ENCODE measurements around the gene KIF18A.

Gene KIF18A

DNA sequence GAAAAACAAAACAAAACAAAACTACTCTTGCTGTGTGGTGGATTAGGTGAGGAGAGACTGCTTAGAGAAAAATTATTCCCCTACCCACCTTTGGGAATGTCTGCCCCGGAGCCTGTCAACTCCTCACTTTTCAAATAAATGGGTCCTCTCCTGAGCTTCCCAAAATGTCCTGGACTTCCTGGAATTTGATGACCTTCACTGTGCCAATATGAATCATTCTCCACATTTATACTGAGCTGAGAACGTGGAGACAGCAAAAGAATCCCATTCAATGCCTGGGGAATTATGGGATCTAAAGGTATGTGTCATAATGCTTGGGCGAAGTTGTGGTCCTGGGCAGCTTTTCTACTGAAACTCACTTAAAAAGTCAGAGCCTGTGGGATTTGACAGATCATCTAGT is 136.8 kb downstream of the KIF18A start:
- in situ Hi-C loops (cut with MboI; ENCODE audit: low sequenced_read_pairs), result no loop called here

All from hTERT RPE-1 (cell line).